K562 (cell line): Measurements from ENCODE around the gene TXNIP. TPM values are rescaled to one million over a fixed set of nuclear protein-coding genes. Genes with fewer than 3 reads are reported as not detected.
"Not testable (repeated sequence)": the region's sequence is repeated elsewhere in the genome, so short reads cannot be mapped to it uniquely, and the experiment has no call there.

ENCODE experiments used
- ARID1B ChIP-seq: fragments of 450-650 bp; IDR thresholded peaks from 2 replicates; pipeline ENCODE4 v1.6.1; 2016; ENCODE audit warnings: antibody characterized with exemption, mild to moderate bottlenecking, inconsistent platforms
- CCNT2 ChIP-seq: IDR thresholded peaks from 2 replicates; pipeline ENCODE4 v1.6.1; 2011; ENCODE audit warnings: borderline replicate concordance, low read depth, mild to moderate bottlenecking, moderate library complexity, mixed read lengths, low read length; ENCODE audit not compliant: insufficient read length; ENCODE audit errors: extremely low read depth
- JUND ChIP-seq, 2 experiments: IDR thresholded peaks; 2 replicates in 1 of 2; 3 replicates in 1 of 2; pipeline ENCODE4 v1.6.1; 2011; ENCODE audit warnings: borderline replicate concordance in 2 of 2, low read depth in 2 of 2, low read length in 2 of 2, improper control_type of control experiment in 1 of 2, missing biosample characterization in 1 of 2, missing genetic modification characterization in 1 of 2, missing genetic modification reagents in 1 of 2
- MAFG ChIP-seq: fragments of 450-650 bp; conservative IDR thresholded peaks from 2 replicates; pipeline ENCODE4 v1.6.1; 2016; ENCODE audit warnings: missing genetic modification characterization, missing compliant biosample characterization
- MECOM ChIP-seq: fragments of 250-450 bp; sonication (Bioruptor Pico); IDR thresholded peaks from 2 replicates; pipeline ENCODE4 v1.8.0; 2022; ENCODE audit warnings: inconsistent platforms
- RCOR1 ChIP-seq, 2 experiments: IDR thresholded peaks; 2 replicates each; pipeline ENCODE4 v1.6.1; 2012; ENCODE audit warnings: low read depth in 2 of 2, low read length in 2 of 2, borderline replicate concordance in 1 of 2, improper control_type of control experiment in 1 of 2
- SMARCA4 ChIP-seq: fragments of 450-650 bp; IDR thresholded peaks from 2 replicates; pipeline ENCODE4 v1.6.1; 2016
- SMARCA5 ChIP-seq: fragments of 450-650 bp; IDR thresholded peaks from 2 replicates; pipeline ENCODE4 v1.6.1; 2016
- SMARCC2 ChIP-seq: fragments of 450-650 bp; IDR thresholded peaks from 2 replicates; pipeline ENCODE4 v1.6.1; 2017; ENCODE audit warnings: antibody characterized with exemption, moderate library complexity, mild to moderate bottlenecking, low read depth
- TAL1 ChIP-seq: fragments of 450-650 bp; IDR thresholded peaks from 2 replicates; pipeline ENCODE4 v1.6.1; 2016; ENCODE audit warnings: mild to moderate bottlenecking
- TRIM24 ChIP-seq, 2 experiments: fragments of 450-650 bp; IDR thresholded peaks; 2 replicates each; pipeline ENCODE4 v1.6.1; 2016
- TRIM28 ChIP-seq: fragments of 450-650 bp; IDR thresholded peaks from 2 replicates; pipeline ENCODE4 v1.6.1; 2017
- ZBTB2 ChIP-seq: fragments of 450-650 bp; IDR thresholded peaks from 2 replicates; pipeline ENCODE4 v1.6.1; 2016; ENCODE audit warnings: antibody characterized with exemption
- ZEB2 ChIP-seq: fragments of 450-650 bp; IDR thresholded peaks from 2 replicates; pipeline ENCODE4 v1.6.1; 2016
- ZNF316 ChIP-seq: fragments of 450-650 bp; IDR thresholded peaks from 2 replicates; pipeline ENCODE4 v1.6.1; 2016
- polyA plus RNA-seq, 8 experiments: library from polyadenylated mRNA; depleted of rRNA in 4 of 8; stranded (reverse) in 5 of 8; unstranded in 3 of 8; fragments of >200 nt; fragmentation: Nextera tagmentation in 2 of 8; fragmentation: Illumina TruSeq in 1 of 8; extraction: Ambion mirVana in 2 of 8; extraction: Trizol in 1 of 8; gene quantifications; 2 replicates each; pipeline versions ENCODE4 v1.2.1 to v1.2.3, GENCODE V29; 2011 to 2014; ENCODE audit warnings: inconsistent platforms in 1 of 8, missing spikeins in 1 of 8
- total RNA-seq, 7 experiments: library from RNA; depleted of rRNA in 6 of 7; stranded (reverse); fragments of >200 nt in 6 of 7; fragmentation: Illumina TruSeq in 2 of 7; extraction: Trizol in 2 of 7; gene quantifications; 2 replicates each; pipeline versions ENCODE4 v1.2.1 to v1.2.3, GENCODE V29; 2011 to 2021; ENCODE audit warnings: low replicate concordance in 1 of 7

TXNIP gene
- total and polyA plus RNA-seq, 9 of the 15 experiments (the other 6 are each of a cell fraction or from before 2014, with no cell fraction given): 120 to 499 (median 257) TPM

DNA sequence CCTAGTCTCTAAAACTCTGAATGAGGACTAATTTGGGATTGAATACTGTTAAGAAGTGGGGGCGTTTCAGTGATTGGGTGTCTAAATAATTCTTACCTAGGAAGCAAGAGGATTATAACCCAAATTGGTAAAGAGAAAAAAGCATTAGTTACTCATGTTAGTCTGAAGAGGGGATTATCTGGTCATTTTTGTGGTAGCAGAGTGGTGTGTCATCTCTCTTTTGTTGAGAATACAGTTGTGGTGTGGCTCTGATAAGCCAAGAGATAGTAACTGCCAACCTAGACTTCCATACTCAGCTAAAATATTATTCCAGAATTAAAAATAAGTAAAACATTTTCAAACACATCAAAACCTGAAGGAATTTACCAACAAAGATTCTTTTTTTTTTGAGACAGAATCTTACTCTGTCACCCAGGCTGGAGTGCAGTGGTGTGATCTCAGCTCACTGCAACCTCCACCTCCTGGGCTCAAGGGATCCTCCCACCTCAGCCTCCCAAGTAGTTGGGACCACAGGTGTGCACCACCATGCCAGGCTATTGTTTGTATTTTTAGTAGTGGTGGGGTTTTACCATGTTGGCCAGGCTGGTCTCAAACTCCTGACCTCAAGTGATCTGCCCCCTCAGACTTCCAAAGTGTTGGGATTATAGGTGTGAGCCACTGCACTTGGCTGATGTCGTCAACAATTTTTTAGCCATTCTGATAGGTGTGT lies 29.6 kb upstream of the TXNIP start (continued):
- TF ChIP-seq RCOR1 (IDR thresholded peaks at IDR 0.05; ENCODE audit: borderline replicate concordance in 1 of 2, low read depth in 2 of 2, low read length in 2 of 2): peak in 1 of 2 experiments; percentile 16; a peak in 1 of 4 replicates
- peak; percentile 60; the same call in 1 of the 2 replicates for TF ChIP-seq JUND (IDR thresholded peaks at IDR 0.05; ENCODE audit: borderline replicate concordance, low read depth, low read length)
- not testable (repeated sequence) for TF ChIP-seq JUND (tag; IDR thresholded peaks at IDR 0.05; ENCODE audit: borderline replicate concordance, low read depth, low read length)
- 0 out of 2 replicates have a peak, but pooled peaks have one; percentile 7 for TF ChIP-seq MAFG
- TF ChIP-seq TAL1: peak; percentile 51
- TF ChIP-seq ZNF316: peak; percentile 29; the same call in 1 of the 2 replicates
- TF ChIP-seq TRIM24 (IDR thresholded peaks at IDR 0.05): peak in 1 of 2 experiments; percentile 7; a peak in 1 of 4 replicates
- TF ChIP-seq SMARCA4: peak; percentile 81
- peak; percentile 63; the same call in 1 of the 2 replicates for TF ChIP-seq SMARCC2
- TF ChIP-seq MECOM: 0 out of 2 replicates have a peak, but pooled peaks have one; percentile 17
- TF ChIP-seq SMARCA5: peak; percentile 62; the same call in 1 of the 2 replicates
- 0 out of 2 replicates have a peak, but pooled peaks have one; percentile 28 for TF ChIP-seq ZBTB2
- TF ChIP-seq ARID1B: peak; percentile 86
- peak; percentile 60; the same call in 1 of the 2 replicates for TF ChIP-seq ZEB2
- TF ChIP-seq TRIM28: peak; percentile 48; the same call in 1 of the 2 replicates
- TF ChIP-seq CCNT2: peak; percentile 22
